Left renal pelvis (tissue), 4 donors: ENCODE measurements around the gene PPP1R1B. TPM values are rescaled to one million over a fixed set of nuclear protein-coding genes. Genes with fewer than 3 reads are reported as not detected.

Source experiments
- DNase-seq, 4 donors: peaks; one replicate each; pipeline ENCODE4 v3.0.0-alpha.2; 2013; ENCODE audit warnings: low read depth in 4 of 4, low spot score in 3 of 4
- polyA plus RNA-seq, 4 donors: library from polyadenylated mRNA; unstranded; fragments of 120-200 nt; gene quantifications; one replicate each; pipeline ENCODE4 v1.2.1, GENCODE V29; 2013; ENCODE audit not compliant: insufficient read length in 4 of 4

PPP1R1B gene
- polyA plus RNA-seq, 4 donors, result 12.2 to 46.4 (median 20.3) TPM

GRCh38 chr17:39612935-39613464 is 13.8 kb upstream of the PPP1R1B start:
- DNase-seq, result no peak

- no peak for DNase-seq
These were observed 12.1 kb upstream of the PPP1R1B start for GRCh38 chr17:39614545-39615157.

- DNase-seq, result no peak
These were observed 11.3 kb upstream of the PPP1R1B start for GRCh38 chr17:39615434-39615833.

GRCh38 chr17:39617100-39617445 is 9.7 kb upstream of the PPP1R1B start:
- DNase-seq, result no peak

GRCh38 chr17:39617446-39618245 is 9.1 kb upstream of the PPP1R1B start:
- DNase-seq, result no peak

GRCh38 chr17:39618246-39618913 is 8.4 kb upstream of the PPP1R1B start:
- no peak for DNase-seq

GRCh38 chr17:39618956-39619785 is 7.6 kb upstream of the PPP1R1B start:
- DNase-seq, result no peak

- DNase-seq, result no peak
These were observed 7.0 kb upstream of the PPP1R1B start for GRCh38 chr17:39619786-39620101.

- peak in 3 of 4 donors; percentile 56 to 77 (median 64) for DNase-seq
These were observed 5.0 kb upstream of the PPP1R1B start for GRCh38 chr17:39621523-39622379.

GRCh38 chr17:39622380-39623006 is 4.3 kb upstream of the PPP1R1B start:
- DNase-seq, result no peak

- DNase-seq, result no peak
These were observed 3.3 kb upstream of the PPP1R1B start for GRCh38 chr17:39623356-39623950.

GRCh38 chr17:39624313-39624712 is 2.4 kb upstream of the PPP1R1B start:
- DNase-seq, result no peak

GRCh38 chr17:39625198-39625785 is 1.5 kb upstream of the PPP1R1B start:
- DNase-seq, result no peak

- DNase-seq, result no peak
These were observed 427 bp downstream of the PPP1R1B start for GRCh38 chr17:39627047-39627711.

- no peak for DNase-seq
These were observed 1.2 kb downstream of the PPP1R1B start for GRCh38 chr17:39627712-39628516.

- DNase-seq, result no peak
These were observed 2.1 kb downstream of the PPP1R1B start for GRCh38 chr17:39628655-39629493.
